HepG2 (cell line): ENCODE measurements around the gene PPP1CA. TPM values are rescaled to one million over a fixed set of nuclear protein-coding genes. Genes with fewer than 3 reads are reported as not detected.

Experiments used
- CEBPG ChIP-seq: IDR thresholded peaks from 2 replicates; pipeline ENCODE4 v1.6.1; 2016
- FOSL2 ChIP-seq: sonication (generic); formaldehyde crosslinking; IDR thresholded peaks from 2 replicates; pipeline ENCODE4 v1.4.0; 2020; ENCODE audit warnings: missing genetic modification reagents
- GATAD2A ChIP-seq: IDR thresholded peaks from 2 replicates; pipeline ENCODE4 v1.6.1; 2016
- HHEX ChIP-seq: IDR thresholded peaks from 2 replicates; pipeline ENCODE4 v1.6.1; 2016; ENCODE audit warnings: control low read depth
- HMG20A ChIP-seq: IDR thresholded peaks from 2 replicates; pipeline ENCODE4 v1.6.1; 2016; ENCODE audit warnings: borderline replicate concordance
- HMGXB4 ChIP-seq, 2 experiments: sonication (generic) in 1 of 2; formaldehyde crosslinking in 1 of 2; IDR thresholded peaks; 2 replicates each; pipeline versions ENCODE4 v1.4.0 to v1.6.1; 2018 to 2020; ENCODE audit warnings: missing genetic modification reagents in 2 of 2, borderline replicate concordance in 1 of 2, low read depth in 1 of 2, mild to moderate bottlenecking in 1 of 2, missing biosample characterization in 1 of 2
- HNF1B ChIP-seq: sonication (generic); formaldehyde crosslinking; IDR thresholded peaks from 2 replicates; pipeline ENCODE4 v1.5.1; 2020; ENCODE audit warnings: mild to moderate bottlenecking, moderate library complexity, missing genetic modification reagents
- IKZF5 ChIP-seq: IDR thresholded peaks from 2 replicates; pipeline ENCODE4 v1.6.1; 2018; ENCODE audit warnings: missing genetic modification reagents, mild to moderate bottlenecking, missing compliant biosample characterization
- MAX ChIP-seq: IDR thresholded peaks from 2 replicates; pipeline ENCODE4 v1.6.1; 2012; ENCODE audit warnings: inconsistent platforms
- NKX3-1 ChIP-seq: sonication (generic); formaldehyde crosslinking; IDR thresholded peaks from 2 replicates; pipeline ENCODE4 v1.5.0; 2020; ENCODE audit warnings: missing genetic modification reagents
- RAD21 ChIP-seq: fragments of 450-650 bp; formaldehyde crosslinking; IDR thresholded peaks from 2 replicates; pipeline ENCODE4 v1.5.0; 2020; ENCODE audit warnings: mild to moderate bottlenecking
- RXRB ChIP-seq: IDR thresholded peaks from 2 replicates; pipeline ENCODE4 v1.6.1; 2016; ENCODE audit warnings: borderline replicate concordance, missing genetic modification reagents, missing compliant biosample characterization
- SMAD3 ChIP-seq: sonication (generic); formaldehyde crosslinking; IDR thresholded peaks from 2 replicates; pipeline ENCODE4 v1.4.0; 2020; ENCODE audit warnings: missing genetic modification reagents
- SNRNP70 ChIP-seq: fragments of 200-400 bp; formaldehyde crosslinking; IDR thresholded peaks from 2 replicates; pipeline ENCODE4 v1.6.1; 2017; ENCODE audit warnings: mild to moderate bottlenecking, low read depth, low read length, moderate library complexity
- TBL1XR1 ChIP-seq: fragments of 150-350 bp; IDR thresholded peaks from 2 replicates; pipeline ENCODE4 v1.6.1; 2014; ENCODE audit warnings: borderline replicate concordance, low read length; ENCODE audit not compliant: partially characterized antibody
- TEAD3 ChIP-seq: optimal IDR thresholded peaks from 2 replicates; pipeline ENCODE3; 2016; ENCODE audit warnings: borderline replicate concordance
- TFAP4 ChIP-seq: sonication (generic); IDR thresholded peaks from 2 replicates; pipeline ENCODE4 v1.6.1; 2016; ENCODE audit warnings: low read depth, borderline replicate concordance
- THAP11 ChIP-seq: IDR thresholded peaks from 2 replicates; pipeline ENCODE4 v1.6.1; 2016; ENCODE audit warnings: missing biosample characterization, missing genetic modification reagents
- ZFP36L1 ChIP-seq: sonication (generic); formaldehyde crosslinking; IDR thresholded peaks from 2 replicates; pipeline ENCODE4 v1.8.0; 2022; ENCODE audit warnings: mild to moderate bottlenecking, missing genetic modification reagents, moderate library complexity
- ZGPAT ChIP-seq: IDR thresholded peaks from 2 replicates; pipeline ENCODE4 v1.6.1; 2016; ENCODE audit warnings: mild to moderate bottlenecking
- ZNF580 ChIP-seq: IDR thresholded peaks from 2 replicates; pipeline ENCODE4 v1.6.1; 2016; ENCODE audit warnings: low read depth, borderline replicate concordance
- ZNF605 ChIP-seq: sonication (generic); formaldehyde crosslinking; IDR thresholded peaks from 2 replicates; pipeline ENCODE4 v1.8.0; 2022; ENCODE audit warnings: mild to moderate bottlenecking, missing genetic modification reagents
- ZNF652 ChIP-seq: IDR thresholded peaks from 2 replicates; pipeline ENCODE4 v1.6.1; 2016; ENCODE audit warnings: low read depth, borderline replicate concordance
- ZNF773 ChIP-seq: sonication (generic); formaldehyde crosslinking; IDR thresholded peaks from 2 replicates; pipeline ENCODE4 v1.4.0; 2020; ENCODE audit warnings: missing genetic modification reagents, borderline replicate concordance
- polyA plus RNA-seq, 8 experiments: library from polyadenylated mRNA; depleted of rRNA in 3 of 8; stranded (reverse) in 7 of 8; unstranded in 1 of 8; fragments of >200 nt; fragmentation: Illumina TruSeq in 4 of 8; extraction: Trizol in 4 of 8; gene quantifications; 2 replicates each; pipeline versions ENCODE4 v1.2.1 to v1.2.3, GENCODE V29; 2011 to 2016; ENCODE audit warnings: low read depth in 4 of 8, missing spikeins in 1 of 8, mixed read lengths in 1 of 8; ENCODE audit not compliant: insufficient read depth in 1 of 8
- total RNA-seq, 5 experiments: library from RNA; depleted of rRNA; stranded (reverse); fragments of >200 nt; fragmentation: Illumina TruSeq; extraction: Trizol; gene quantifications; 2 replicates each; pipeline ENCODE4 v1.2.3, GENCODE V29; 2016; ENCODE audit warnings: low read depth in 1 of 5

The PPP1CA gene
- total and polyA plus RNA-seq, 2 of the 13 experiments (the other 11 are each of a cell fraction or from before 2014, with no cell fraction given), result 149 to 170 TPM

- TF ChIP-seq HMGXB4 (CRISPR knock-in tag; IDR thresholded peaks at IDR 0.05; ENCODE audit: borderline replicate concordance in 1 of 2, low read depth in 1 of 2) (peak; percentile 47 to 82; a peak in 1 of 4 replicates), HNF1B (CRISPR knock-in tag) (peak; percentile 77), FOSL2 (peak; percentile 56), HMG20A (no peak), ZNF580 (CRISPR knock-in tag) (peak; percentile 78; the same call in 1 of the 2 replicates), THAP11 (CRISPR knock-in tag) (peak; percentile 69), ZNF652 (CRISPR knock-in tag) (peak; percentile 100), TBL1XR1 (peak; percentile 13), IKZF5 (CRISPR knock-in tag) (peak; percentile 63; the same call in 1 of the 2 replicates), ZGPAT (CRISPR knock-in tag) (no peak), SMAD3 (0 out of 2 replicates have a peak, but pooled peaks have one; percentile 72), NKX3-1 (CRISPR knock-in tag) (no peak), TFAP4 (peak; percentile 85; the same call in 1 of the 2 replicates), RXRB (CRISPR knock-in tag) (peak; percentile 48; the same call in 1 of the 2 replicates), ZNF773 (CRISPR knock-in tag) (no peak), ZFP36L1 (CRISPR knock-in tag) (0 out of 2 replicates have a peak, but pooled peaks have one; percentile 25), HHEX (CRISPR knock-in tag) (no peak), MAX (peak; percentile 37; the same call in 1 of the 2 replicates), GATAD2A (CRISPR knock-in tag) (peak; percentile 76), TEAD3 (CRISPR knock-in tag) (peak; percentile 61), RAD21 (CRISPR knock-in tag) (peak; percentile 87), ZNF605 (CRISPR knock-in tag) (peak; percentile 54; the same call in 1 of the 2 replicates), CEBPG (CRISPR knock-in tag) (peak; percentile 11; the same call in 1 of the 2 replicates), SNRNP70 (no peak)
Measured at GRCh38 chr11:67356864-67357561, 44.6 kb downstream of the PPP1CA start (continued).
